HG02970 (cell line): ENCODE data around the gene GARRE1.
"Not testable (repeated sequence)": the region's sequence is repeated elsewhere in the genome, so short reads cannot be mapped to it uniquely, and the experiment has no call there.

Source experiments
- ATAC-seq: cut with Tn5 transposase; IDR thresholded peaks from one replicate; pipeline ENCODE4 v1.9.1; 2021; ENCODE audit warnings: mild to moderate bottlenecking, moderate library complexity, moderate number of reproducible peaks; ENCODE audit not compliant: unreplicated experiment, low FRiP score

The GARRE1 gene

GRCh38 chr19:34254046-34254697, at the start of gene GARRE1:
Gene GARRE1 (plus strand): TSS chr19:34254554. CDS start chr19:34300474, 45,920 bp downstream.
- ATAC-seq: peak; percentile 80

GRCh38 chr19:34205324-34205723, 49.0 kb upstream of the GARRE1 start:
- not testable (repeated sequence) for ATAC-seq

- no peak for ATAC-seq
Observed at GRCh38 chr19:34208291-34208884, 46.0 kb upstream of the GARRE1 start.

- ATAC-seq: no peak
Observed at GRCh38 chr19:34209726-34210125, 44.6 kb upstream of the GARRE1 start.

GRCh38 chr19:34213283-34213682, 41.1 kb upstream of the GARRE1 start:
- no peak for ATAC-seq

- ATAC-seq: no peak
Observed at GRCh38 chr19:34214040-34214439, 40.3 kb upstream of the GARRE1 start.

GRCh38 chr19:34215006-34215665, 39.2 kb upstream of the GARRE1 start:
- ATAC-seq: no peak

GRCh38 chr19:34215666-34216038, 38.7 kb upstream of the GARRE1 start:
- ATAC-seq: no peak

- not testable (repeated sequence) for ATAC-seq
Observed at GRCh38 chr19:34216745-34217219, 37.6 kb upstream of the GARRE1 start.

- no peak for ATAC-seq
Observed at GRCh38 chr19:34217952-34218817, 36.2 kb upstream of the GARRE1 start.

- no peak for ATAC-seq
Observed at GRCh38 chr19:34218818-34219164, 35.6 kb upstream of the GARRE1 start.

- no peak for ATAC-seq
Observed at GRCh38 chr19:34220472-34221063, 33.8 kb upstream of the GARRE1 start.

GRCh38 chr19:34222386-34222785, 32.0 kb upstream of the GARRE1 start:
- no peak for ATAC-seq

- ATAC-seq: no peak
Observed at GRCh38 chr19:34224996-34225658, 29.2 kb upstream of the GARRE1 start.

- no peak for ATAC-seq
Observed at GRCh38 chr19:34225659-34226015, 28.7 kb upstream of the GARRE1 start.

- no peak for ATAC-seq
Observed at GRCh38 chr19:34226036-34226435, 28.3 kb upstream of the GARRE1 start.

GRCh38 chr19:34228347-34228746, 26.0 kb upstream of the GARRE1 start:
- no peak for ATAC-seq

- no peak for ATAC-seq
Observed at GRCh38 chr19:34228762-34229161, 25.6 kb upstream of the GARRE1 start.

GRCh38 chr19:34229721-34230120, 24.6 kb upstream of the GARRE1 start:
- no peak for ATAC-seq

GRCh38 chr19:34230820-34231219, 23.5 kb upstream of the GARRE1 start:
- no peak for ATAC-seq
